Measurements from ENCODE around the gene LUZP2. TPM values are rescaled to one million over a fixed set of nuclear protein-coding genes. Genes with fewer than 3 reads are reported as not detected.
A peak's percentile ranks its signal among the peaks of the same experiment; 100 is the strongest.
"Not testable (repeated sequence)": the region's sequence is repeated elsewhere in the genome, so short reads cannot be mapped to it uniquely, and the experiment has no call there.

LUZP2 gene
- total RNA-seq, 3 donors from 2014 or later: 1.6 to 5.6 (median 4.4) TPM

GRCh38 chr11:24872651-24873311, 375.9 kb downstream of the LUZP2 start:
- Histone ChIP-seq H3K9me3 (no peaks in the 10 kb centered on the region), H3K4me3 (no peak overlapping the region), H3K36me3 (ENCODE audit: low read depth) (no peaks in the 10 kb centered on the region), H3K4me1 (ENCODE audit: low read depth) (no peaks in the 10 kb centered on the region)
- DNase-seq (no peak), ATAC-seq (no peak)
- intact Hi-C loops (cut with DNase I, micrococcal nuclease): no loop called here
- TF ChIP-seq, protein P1, sequence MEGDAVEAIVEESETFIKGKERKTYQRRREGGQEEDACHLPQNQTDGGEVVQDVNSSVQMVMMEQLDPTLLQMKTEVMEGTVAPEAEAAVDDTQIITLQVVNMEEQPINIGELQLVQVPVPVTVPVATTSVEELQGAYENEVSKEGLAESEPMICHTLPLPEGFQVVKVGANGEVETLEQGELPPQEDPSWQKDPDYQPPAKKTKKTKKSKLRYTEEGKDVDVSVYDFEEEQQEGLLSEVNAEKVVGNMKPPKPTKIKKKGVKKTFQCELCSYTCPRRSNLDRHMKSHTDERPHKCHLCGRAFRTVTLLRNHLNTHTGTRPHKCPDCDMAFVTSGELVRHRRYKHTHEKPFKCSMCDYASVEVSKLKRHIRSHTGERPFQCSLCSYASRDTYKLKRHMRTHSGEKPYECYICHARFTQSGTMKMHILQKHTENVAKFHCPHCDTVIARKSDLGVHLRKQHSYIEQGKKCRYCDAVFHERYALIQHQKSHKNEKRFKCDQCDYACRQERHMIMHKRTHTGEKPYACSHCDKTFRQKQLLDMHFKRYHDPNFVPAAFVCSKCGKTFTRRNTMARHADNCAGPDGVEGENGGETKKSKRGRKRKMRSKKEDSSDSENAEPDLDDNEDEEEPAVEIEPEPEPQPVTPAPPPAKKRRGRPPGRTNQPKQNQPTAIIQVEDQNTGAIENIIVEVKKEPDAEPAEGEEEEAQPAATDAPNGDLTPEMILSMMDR (IDR thresholded peaks at IDR 0.05): no peak

- H3K4me3 ChIP-seq: no peak overlapping the region
- H3K9me3 ChIP-seq: no peaks in the 10 kb centered on the region
- intact Hi-C loops (cut with DNase I, micrococcal nuclease): no loop called here
- DNase-seq: no peak
- TF ChIP-seq, protein P1 (IDR thresholded peaks at IDR 0.05): no peak
- H3K36me3 ChIP-seq (ENCODE audit: low read depth): no peaks in the 10 kb centered on the region
- no peaks in the 10 kb centered on the region for H3K4me1 ChIP-seq (ENCODE audit: low read depth)
- ATAC-seq: no peak
Observed at GRCh38 chr11:24880962-24881361, 384.1 kb downstream of the LUZP2 start.

DNA sequence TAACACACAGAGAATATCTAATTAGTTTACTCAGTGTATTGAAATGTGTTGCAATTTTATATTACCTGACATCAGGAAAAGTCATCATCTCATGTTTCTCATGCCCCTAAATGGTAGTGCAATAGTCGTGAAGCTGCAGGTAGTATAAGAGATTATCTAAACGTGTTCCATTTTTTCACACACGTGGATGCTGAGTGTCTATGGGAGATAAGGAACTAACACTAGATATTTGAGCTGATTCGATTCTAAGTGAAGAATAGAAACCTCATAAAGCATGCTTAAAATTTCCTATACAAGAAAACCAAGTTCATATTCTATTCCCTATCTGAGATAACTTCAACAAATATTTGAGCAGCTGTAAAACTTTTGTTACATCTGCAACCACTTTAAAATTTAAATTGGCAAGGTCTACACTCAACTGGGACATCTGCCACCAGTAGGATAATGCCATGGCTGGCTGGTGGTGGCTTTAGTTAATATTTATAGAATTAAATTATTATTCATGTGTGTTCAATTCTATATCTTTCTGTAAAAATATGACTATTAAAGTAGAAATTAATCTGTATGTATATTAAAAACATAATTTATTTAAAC, 388.8 kb downstream of the LUZP2 start:
- intact Hi-C loops (cut with DNase I, micrococcal nuclease): no loop called here
- ATAC-seq (peak; percentile 23), DNase-seq (no peak)
- no peaks in the 10 kb centered on the region for H3K9me3 ChIP-seq
- no peaks in the 10 kb centered on the region for H3K36me3 ChIP-seq (ENCODE audit: low read depth)
- H3K4me3 ChIP-seq: no peak overlapping the region
- no peaks in the 10 kb centered on the region for H3K4me1 ChIP-seq (ENCODE audit: low read depth)
- TF ChIP-seq, protein P1 (IDR thresholded peaks at IDR 0.05): no peak

DNA sequence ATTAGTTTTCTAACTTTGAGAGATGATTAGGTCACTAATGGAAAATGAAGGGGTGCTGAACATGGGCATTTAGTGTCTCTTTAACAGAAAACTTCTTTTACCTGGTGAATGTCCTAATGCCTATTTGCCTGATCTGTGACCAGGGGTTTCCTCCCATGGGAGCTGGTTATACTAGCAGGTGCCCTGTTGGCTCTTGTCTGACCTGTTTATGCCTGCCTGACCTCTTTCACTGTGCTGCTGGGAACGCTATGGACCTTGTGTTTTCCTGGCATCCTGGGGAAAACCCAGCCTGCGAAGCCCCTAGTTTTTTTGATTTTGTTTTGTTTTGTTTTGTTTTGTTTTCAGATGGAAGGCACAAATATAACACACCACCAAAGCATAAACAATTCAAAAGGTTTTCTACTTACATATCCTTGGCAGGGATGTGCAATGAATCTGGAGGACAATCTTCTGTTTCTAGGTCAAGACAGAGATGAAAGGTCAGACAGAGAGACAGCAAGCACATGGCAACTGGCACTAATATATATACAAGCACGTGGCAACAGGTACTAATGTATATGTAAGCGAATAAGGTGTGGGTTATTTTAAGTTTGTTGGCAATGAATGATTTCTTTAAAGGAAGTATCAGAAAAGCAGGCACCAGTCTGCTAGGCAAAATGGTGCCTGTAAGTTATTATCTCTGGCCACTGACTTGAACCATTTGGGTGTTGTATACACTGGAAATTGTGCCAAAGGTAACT, 390.2 kb downstream of the LUZP2 start:
- H3K9me3 ChIP-seq: no peaks in the 10 kb centered on the region
- ATAC-seq: no peak
- TF ChIP-seq, protein P1 (IDR thresholded peaks at IDR 0.05): no peak
- no peak overlapping the region for H3K4me3 ChIP-seq
- no peak for DNase-seq
- intact Hi-C loops (cut with DNase I, micrococcal nuclease): no loop called here
- H3K36me3 ChIP-seq (ENCODE audit: low read depth): no peaks in the 10 kb centered on the region
- no peaks in the 10 kb centered on the region for H3K4me1 ChIP-seq (ENCODE audit: low read depth)

DNA sequence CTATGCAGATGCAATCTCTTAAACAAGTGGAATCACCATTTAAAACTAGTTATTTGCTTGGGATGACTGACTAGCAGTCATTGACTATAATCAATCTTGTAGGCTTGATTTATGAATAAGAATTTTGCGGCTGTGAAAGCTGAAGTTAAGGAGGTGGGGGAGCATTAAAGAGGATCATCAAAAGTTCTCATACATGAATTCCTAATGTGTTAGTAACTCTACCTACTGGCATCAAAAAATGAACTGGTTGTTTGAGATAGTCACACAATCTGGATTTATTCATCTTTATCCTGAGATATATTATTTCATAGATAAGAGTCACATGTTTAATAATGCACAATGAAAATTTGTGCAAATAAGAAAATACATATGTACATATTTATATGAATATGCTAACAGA, 393.6 kb downstream of the LUZP2 start:
- Histone ChIP-seq H3K9me3 (no peaks in the 10 kb centered on the region), H3K36me3 (ENCODE audit: low read depth) (no peaks in the 10 kb centered on the region), H3K4me3 (no peak overlapping the region), H3K4me1 (ENCODE audit: low read depth) (no peaks in the 10 kb centered on the region)
- intact Hi-C loops (cut with DNase I, micrococcal nuclease): no loop called here
- DNase-seq (no peak), ATAC-seq (no peak)
- TF ChIP-seq, protein P1 (IDR thresholded peaks at IDR 0.05): no peak

DNA sequence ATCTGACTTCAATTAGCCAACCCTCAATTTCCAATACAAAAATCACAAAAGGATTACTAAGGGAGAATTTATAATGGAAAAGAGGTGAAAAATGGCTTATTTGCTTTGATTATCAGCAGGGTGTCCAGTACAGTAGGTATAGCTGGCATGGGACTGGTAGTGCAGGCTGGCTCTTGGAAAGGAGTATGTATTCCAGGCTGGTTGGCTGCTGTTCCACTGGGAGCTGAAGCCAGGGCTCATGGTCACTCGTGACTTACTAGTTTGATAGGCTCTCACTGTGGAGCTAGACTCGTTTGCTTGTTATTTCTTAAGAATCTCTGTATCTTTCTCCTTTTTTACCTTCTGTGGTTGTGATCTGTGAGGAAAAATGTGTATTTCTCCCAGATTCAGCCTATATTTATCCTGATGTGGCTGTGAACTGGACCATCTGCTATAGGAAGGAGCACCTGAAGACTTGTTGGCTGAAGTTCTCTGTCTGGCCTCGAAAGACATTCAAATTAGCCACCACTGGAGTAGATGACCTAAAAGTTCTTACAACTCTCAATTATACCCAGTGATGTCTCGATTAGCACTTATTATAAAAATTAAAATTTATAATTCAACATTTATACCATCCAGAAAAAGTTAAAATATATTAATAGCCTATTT, 395.1 kb downstream of the LUZP2 start:
- H3K4me3 ChIP-seq; DNase-seq; H3K4me1 ChIP-seq (ENCODE audit: low read depth); H3K36me3 ChIP-seq (ENCODE audit: low read depth); ATAC-seq; intact Hi-C loops (cut with DNase I, micrococcal nuclease); H3K9me3 ChIP-seq: not testable (repeated sequence)
